Epidermal melanocyte (primary cell): ENCODE measurements around the gene HMOX1.
"Not testable (repeated sequence)": the region's sequence is repeated elsewhere in the genome, so short reads cannot be mapped to it uniquely, and the experiment has no call there.

Experiments used
- DNase-seq: peaks from one replicate; pipeline ENCODE4 v3.0.0; 2011; ENCODE audit warnings: low spot score; ENCODE audit not compliant: insufficient read length

The HMOX1 gene

DNA sequence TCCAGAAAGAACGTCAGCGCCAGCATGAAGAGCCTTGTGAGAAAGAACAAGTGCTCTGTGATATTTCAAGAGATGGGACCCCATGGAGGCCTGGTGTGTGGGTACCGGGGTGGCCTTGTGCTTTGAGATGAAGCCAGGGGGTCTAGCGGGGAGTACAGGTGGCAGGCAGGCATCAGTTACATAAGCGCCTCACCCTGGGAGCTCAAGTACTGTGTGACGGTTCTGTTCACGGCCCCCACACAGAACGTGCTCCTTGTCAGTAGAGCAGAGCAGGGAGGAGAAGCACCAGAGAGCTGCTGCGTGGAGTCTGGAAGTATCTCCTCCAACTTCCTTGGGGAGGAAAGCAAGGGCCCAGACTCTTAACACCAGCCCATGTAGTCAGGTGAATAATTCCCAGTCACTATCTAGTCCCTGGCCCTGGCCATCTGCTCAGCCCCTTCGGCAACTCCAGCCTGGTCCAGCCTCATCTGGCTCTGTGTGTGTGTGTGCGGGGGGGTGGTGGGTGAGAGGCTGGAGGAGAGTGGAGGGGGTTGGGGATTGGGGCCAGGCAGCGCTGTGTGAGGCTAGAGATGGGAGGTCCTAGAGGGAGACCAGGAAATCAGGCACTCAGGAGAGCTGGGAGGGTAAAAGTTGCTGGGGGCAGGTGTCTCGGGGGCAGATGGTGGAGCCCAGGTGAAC is 51.5 kb downstream of the HMOX1 start:
- DNase-seq, result no peak

DNA sequence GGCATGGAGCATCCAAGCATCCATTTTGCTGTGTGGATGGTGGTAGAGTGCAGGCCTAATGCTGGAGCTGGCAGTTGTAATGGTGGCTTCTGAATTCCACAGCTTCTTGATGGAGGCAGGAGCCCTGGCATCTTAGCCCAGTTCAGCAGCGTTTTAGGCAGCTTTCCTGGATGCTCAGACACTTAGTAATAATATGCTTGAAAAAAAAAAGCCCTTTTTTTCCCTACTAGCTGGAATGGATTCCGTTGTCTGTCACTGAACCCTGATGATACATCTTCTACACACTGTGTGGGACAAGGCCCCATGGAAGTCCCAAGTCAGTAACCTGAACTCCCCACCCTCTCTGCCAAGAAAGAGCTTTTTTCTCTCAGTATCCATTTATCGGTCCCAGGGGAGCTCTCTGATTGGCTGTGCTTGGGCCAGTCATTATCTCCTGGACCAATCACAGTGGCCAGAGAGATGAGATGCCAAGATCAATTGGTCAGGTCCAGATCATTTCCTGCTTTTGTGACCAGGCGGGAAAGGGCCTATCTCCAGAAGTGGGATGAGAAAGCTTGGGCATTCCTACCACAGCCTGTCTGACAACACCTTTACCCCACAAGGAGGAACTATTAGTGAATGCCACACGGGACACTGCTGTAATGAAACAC is 53.3 kb downstream of the HMOX1 start:
- DNase-seq, result no peak

DNA sequence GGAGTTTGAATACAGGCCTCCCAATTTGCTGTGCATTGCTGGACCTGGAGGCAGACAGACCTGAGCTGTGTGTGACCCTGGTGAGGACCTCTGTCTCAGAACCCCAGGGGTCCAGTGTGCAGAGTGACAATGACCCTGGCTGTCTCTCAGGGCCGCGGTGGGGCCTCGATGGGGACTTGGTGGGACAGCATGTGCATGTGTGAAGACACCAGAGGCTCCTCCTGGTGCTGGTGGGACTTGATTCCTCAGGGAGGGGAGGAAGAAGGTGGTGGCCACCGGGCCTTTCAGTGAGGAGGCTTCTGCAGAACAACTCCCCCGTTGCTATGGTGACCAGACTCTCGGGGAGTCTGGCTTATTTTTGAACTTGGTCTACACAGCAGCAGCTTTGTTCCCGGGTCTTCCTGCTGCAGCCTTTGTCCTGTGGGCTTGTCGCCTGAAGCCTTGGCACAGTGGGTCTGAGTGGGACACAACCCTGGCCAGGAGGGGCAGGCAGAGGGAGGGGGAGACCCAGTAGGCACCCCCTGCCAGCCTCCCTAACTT is 54.4 kb downstream of the HMOX1 start:
- DNase-seq, result no peak

DNA sequence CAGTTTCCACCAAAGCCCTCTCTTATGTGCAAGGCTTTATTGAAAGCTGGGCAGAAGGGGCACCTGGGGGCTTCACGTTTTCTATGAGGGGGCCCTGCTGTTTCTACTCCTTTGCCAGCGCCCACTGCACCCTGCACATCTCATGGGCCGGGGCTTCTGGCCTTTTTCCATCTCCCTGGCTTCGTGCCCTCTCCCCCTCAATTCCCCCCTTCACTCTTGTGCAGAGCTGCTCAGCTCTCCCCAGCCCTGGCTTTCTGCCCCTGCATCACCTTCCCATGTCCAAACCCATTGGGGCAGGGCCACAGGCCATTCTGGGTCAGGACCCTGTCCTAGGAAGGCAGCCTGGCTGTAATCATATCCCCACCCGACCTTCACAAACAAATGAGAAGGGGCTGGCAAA is 55.5 kb downstream of the HMOX1 start:
- no peak for DNase-seq

DNA sequence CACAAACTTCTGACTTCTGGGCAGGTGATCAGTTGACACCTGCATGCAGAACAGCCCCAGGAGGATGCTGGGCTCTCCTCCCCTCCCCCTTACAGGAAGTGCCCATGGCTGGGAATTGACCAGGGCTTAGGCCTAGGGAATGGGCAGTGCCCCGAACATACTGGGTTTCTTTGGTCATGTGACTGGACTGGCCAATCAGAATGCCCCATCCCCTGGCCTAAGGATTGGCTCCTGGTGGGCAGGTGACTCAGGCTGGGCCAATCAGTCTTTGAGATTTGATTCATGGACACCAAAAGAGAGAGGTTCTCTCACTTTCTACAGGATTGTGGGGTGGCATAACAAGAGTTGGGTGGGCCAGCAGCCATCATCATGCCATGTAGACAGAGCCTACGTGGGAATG is 56.2 kb downstream of the HMOX1 start:
- DNase-seq, result no peak

DNA sequence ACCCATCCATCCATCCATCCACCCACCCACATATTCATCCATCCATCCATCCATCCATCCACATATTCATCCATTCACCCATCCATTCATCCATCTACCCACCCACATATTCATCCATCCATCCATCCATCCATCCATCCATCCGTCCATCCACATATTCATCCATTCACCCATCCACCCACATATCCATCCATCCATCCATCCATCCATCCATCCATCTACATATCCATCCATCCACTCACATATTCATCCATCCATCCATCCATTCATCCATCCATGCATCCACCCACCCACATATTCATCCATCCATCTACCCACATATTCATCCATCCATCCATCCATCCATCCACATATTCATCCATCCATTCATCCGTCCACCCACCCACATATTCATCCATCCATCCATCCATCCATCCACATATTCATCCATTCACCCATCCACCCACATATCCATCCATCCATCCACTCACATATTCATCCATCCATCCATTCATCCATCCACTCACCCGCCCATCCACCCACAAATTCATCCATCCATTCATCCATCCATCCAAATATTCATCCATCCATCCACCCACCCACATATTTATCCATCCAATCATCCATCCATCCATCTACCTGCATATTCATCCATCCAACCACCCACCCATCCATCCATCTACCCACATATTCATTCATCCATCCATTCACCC is 57.9 kb downstream of the HMOX1 start:
- DNase-seq, result not testable (repeated sequence)

DNA sequence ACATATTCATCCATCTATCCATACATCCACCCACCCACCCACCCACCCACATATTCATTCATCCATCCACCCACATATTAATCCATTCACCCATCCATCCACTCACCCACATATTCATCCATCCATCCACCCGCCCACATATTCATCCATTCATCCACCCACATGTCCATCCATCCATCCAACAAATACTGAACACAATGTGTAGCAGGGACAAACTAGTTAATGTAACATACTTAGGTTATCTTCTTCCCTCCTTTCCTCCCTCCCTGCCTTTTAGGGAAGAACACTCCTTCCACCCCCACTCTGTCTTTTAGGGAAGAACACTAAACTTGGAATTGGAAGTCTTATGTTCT is 58.4 kb downstream of the HMOX1 start:
- DNase-seq, result no peak

DNA sequence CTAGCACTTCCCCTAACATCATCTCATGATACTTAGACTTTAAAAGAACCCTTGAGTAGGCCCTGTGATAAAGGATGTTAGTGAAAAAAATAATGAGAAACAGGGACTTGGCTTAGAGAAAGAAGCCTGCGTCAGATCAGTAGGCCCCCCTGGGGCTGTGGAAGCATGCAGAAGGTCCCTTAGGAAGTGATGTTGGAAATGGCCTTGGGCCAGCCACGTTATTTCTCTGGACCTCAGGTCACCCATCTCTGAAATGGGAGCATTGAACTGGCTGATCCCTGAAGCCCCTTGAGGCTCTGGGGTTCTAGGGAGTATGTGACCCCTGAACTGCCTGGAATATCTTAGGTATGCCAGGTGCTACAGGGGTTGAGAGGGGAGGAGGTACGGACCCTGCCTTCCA is 59.2 kb downstream of the HMOX1 start:
- no peak for DNase-seq

DNA sequence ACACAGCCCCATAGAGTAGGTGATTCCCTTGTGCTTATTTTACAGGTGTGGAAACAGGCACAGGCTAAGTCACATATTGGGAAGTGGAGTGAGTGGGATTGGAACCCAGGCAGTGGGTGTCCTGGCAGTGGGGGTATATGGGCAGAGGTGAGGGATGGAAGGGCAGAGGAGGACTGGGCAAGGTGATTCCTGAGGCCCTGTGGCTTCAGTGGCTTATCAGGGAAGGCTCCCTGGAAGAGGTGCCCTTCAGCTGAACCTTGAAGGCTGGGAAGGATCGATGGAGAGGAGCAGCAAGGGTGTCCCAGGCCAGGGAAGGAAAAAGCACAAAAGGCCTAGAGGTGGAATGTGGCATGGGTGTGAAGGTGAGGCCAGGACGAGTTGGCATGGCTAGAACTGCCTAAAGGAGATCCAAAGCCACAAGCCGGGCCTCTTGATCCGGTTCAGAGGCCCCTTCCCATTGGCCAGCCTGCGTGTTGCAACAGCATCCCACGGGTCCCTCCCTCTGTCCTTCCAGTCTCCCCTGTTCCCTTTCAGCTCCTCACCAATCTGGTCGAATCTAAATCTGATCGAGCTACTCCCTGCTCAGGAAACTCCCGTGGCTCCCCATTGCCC is 60.7 kb downstream of the HMOX1 start:
- DNase-seq, result no peak

DNA sequence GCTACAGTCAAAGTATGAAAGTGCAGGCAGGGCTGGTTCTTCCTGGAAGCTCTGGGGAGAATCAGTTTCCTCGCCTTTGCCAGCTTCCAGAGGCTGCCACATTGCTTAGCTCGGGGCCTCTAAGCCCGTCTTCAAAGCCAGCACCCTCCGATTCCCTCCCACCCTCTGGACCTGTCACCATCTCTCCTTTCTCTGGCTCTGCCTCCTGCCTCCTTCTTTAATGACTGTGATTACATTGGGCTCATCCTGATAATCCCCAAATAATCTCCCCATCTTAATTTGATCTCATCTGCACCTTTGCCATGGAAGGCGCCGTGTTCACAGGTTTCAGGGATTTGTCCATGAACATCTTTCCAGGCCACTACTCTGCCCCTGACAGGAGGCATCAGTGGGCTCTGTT is 61.6 kb downstream of the HMOX1 start:
- DNase-seq, result no peak

DNA sequence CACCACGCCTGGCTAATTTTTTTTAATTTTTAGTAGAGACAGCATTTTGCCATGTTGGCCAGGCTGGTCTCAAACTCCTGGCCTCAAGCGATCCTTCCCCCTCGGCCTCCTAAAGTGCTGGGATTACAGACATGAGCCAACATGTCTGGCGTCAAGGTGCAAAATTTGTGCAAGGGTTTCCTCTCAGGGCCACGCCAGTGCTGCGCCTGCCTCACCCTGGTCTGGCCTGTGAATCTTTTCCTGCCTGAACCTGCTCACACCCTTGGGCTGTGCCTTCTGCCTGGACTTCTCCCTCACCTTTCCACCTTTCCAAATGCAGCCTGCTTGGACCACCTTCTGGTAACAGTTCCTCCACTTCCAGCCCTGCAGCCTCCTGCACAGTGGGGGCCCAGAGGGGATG is 62.4 kb downstream of the HMOX1 start:
- no peak for DNase-seq
